Femur (tissue), 1 donor: ENCODE results near the gene PODXL.
"Not testable (repeated sequence)": the region's sequence is repeated elsewhere in the genome, so short reads cannot be mapped to it uniquely, and the experiment has no call there.

Experiments
- DNase-seq: peaks from one replicate; pipeline ENCODE4 v3.0.0-alpha.2; 2017

PODXL gene

DNA sequence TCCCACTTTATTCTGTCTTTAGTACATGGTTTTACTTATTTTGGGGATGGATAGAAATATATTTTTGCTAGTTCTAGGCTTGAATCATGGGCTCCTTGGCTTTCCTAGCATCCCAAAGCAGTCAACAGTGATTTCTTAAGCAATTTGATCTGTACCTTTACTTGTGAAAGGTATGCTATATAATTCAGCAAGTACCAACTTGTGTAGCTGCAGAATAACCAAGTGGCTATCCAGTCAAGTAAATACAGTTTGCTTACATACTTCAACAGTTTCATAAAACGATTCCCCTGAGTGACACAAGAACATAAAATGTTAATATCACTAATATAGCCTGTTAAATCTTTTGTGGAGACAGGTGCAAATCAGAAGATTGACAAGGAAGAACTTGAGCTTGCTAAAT is 67.2 kb downstream of the PODXL start:
- no peak for DNase-seq

DNA sequence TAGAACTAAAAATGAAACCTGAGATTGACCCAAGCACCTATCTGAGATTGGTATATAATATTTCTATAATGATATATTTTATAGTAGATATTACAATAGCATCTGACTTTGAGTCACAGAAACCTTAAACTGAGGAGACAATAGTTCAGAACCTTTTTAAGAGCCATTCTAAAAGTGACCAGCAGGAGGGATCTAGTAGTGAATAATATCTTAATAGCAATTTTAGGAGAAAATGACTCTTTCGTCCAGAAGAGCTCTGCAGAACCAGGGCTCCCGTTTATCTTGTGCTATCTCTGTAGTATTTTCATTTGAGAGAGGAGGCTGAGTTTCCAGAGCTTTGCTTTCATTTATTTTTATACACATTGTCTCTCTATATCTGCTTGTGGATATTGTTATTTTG is 68.1 kb downstream of the PODXL start:
- DNase-seq = no peak

DNA sequence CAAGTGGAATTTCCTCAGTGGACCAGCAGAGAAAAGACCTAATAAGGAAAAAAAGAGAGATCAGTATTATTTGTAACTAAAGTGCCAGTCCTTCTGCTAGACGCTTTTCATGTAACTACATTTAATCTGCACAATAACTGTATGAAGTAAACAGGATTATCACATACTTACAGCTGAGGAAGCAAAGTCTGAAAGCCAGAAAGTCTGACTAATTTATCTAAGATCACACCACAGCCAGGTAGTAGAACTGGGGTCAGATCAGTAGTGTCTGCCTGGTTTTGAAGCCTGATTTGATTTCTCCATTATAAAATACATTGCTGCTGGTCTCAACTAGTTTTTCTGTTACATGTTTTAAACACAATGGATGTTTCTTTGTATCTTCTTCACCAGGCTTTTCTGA is 69.2 kb downstream of the PODXL start:
- no peak for DNase-seq

DNA sequence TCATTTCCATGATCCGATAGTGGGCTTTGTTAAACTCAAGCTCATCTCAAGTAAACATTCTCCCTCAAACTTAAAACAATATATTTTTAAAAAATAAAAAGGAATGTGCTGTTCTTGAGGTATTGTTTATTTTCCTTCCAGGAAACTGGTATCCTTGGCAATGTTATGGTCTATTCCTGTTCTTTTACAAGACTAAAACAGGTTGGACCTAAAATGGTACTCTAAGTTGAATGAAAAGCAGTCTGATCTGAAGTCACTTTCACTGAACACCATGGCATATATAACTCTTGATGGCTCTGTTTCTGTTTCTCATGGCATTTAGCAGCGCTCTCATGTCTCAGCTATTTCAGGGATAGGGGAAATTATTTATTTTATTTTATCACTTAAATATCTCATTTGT is 70.1 kb downstream of the PODXL start:
- DNase-seq = no peak

DNA sequence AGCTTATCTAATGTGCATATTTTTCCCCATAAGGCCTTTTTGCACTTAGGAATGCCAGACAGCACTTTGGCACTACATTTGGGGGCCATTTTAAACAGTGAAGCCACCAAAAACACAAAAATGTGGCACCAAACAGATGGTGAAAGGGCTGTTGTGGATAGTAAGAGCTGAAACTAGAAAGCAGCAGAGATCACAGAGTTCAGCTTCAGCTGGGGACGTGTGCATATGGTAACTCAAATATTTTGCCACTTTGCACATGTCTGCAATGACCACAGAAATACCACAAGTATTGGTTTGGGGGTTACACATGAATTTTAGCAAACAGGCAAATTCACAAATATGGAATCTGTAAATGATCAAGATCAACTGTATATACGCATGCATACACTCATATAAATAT is 72.8 kb downstream of the PODXL start:
- DNase-seq = no peak

DNA sequence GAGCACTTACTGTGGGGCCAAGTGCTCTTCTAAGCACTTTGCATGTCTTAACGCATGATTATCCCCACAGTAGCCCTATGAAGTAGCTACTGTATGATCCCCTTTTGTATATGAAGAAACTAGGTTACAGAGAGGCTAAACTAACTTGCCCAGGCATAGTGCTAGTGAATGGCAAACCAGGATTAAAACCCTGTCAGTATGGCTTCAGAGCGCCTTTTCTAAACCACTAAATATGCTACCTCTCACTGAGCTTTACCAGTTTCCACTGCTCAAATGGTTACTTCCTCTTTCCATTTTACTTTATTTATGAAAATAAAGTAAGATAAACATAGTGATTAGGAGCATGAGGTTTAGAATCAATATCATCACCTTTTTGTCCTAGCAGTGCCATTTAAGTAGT is 73.6 kb downstream of the PODXL start:
- DNase-seq = no peak

DNA sequence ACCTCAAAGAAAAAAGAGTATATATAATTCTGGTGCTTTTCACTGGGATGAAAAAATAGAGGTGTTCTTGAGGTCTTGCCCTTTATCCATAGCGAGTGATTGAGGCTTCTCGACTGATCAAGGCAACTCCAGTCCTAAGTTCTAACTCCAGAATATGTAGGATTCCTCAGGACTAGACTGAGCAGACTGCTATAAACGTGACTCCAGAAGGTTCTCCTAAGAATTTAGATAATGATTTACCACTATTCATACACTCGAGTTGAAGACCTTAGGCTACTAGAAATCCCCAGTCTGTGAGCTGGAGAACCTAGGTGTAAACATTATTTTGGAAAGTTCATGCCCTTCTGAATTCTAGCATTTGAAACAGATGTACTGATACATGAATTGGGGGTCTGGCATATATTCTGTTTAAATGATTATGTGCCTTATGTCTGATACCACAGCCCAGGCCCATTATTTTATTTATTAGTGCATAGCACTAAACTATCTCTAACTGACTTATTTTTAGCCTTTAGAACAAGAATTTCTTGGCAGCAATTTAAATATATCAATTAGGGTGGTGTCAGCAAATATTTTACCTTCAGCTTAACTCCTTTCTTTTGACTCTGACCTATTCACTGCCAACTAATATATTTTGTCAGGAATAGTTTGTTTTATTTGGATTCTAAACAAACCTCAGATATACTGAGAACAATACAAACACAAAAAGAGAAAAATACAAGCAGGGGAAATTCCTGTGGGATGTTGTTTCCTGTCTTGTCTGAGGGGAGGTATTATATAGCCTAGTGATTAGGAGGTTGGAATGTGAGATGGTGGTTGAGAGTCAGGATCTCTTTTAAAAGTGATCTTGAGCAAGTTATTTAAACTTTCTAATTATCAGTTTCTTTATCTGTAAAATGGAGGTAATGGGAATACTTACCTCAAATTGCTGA is 75.8 kb downstream of the PODXL start:
- no peak for DNase-seq

DNA sequence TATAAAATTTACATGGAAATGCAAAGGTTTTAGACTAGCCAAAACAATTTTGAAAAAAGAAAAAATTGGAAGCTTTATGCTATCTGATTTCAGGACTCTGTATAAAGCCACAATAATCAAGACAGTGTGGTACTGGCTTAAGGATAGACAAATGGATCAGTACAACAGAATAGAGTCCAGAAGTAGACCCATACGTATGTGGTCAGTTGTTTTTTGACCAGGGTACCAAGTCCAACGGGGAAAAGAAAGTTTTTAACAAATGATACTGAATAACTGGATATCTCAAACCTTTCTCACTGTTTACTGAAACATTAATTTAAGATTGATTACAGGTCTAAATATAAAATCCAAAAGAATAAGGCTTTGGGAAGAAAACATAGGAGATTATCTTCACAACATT is 79.7 kb downstream of the PODXL start:
- no peak for DNase-seq

DNA sequence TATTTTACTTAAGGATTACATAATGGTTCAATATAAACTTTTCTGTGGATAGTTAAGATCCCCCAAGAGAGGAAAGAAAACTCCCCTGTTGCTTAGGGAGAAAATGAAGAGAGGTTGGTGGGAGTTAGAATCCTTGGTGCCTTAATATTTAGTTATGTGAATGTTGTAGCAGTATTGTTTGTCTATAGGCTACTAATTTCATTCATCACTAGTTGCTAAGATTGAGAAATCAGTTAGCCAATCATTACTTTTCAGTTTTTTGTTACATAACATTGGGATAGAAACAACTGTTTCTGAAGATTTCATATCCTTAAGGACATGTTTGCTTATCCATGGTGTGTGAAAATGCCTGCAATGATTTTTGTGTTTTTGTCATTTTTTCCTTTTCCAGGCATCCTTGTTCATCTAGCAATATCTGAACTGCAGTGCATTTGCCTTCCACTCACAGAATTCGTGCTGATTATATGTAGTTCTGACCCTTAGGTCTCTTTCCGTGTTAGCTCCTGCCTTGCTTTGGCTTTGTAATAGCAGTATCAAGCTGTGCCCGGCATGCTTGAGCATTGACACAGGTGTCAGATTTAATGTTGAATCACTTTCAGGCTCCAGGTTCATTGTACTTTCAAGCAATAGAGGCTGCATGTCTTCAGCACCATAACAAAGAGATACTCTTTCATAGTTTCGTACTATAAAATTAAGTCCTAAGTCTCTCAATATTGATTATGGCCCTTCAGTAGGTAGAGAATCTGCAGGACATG is 85.0 kb downstream of the PODXL start:
- no peak for DNase-seq

DNA sequence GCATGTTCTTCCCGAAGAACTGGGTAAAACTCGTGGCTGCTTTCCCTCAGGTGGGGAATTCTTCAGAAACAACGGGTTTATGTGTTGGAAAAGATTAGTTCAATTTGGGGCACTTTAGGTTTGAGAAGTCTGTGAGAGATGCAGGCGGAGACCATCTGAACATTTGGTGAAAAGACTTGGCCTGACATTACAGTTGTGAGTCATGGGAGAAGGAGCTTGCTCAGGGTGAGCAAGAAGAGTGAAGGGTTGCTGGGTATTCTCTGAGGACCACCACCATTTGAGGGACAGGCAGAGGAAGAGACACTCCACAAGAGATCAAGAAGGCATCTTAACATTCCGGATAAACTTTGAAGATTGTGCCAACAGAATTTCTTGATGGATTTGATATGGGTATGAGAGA is 88.6 kb downstream of the PODXL start:
- DNase-seq = no peak

DNA sequence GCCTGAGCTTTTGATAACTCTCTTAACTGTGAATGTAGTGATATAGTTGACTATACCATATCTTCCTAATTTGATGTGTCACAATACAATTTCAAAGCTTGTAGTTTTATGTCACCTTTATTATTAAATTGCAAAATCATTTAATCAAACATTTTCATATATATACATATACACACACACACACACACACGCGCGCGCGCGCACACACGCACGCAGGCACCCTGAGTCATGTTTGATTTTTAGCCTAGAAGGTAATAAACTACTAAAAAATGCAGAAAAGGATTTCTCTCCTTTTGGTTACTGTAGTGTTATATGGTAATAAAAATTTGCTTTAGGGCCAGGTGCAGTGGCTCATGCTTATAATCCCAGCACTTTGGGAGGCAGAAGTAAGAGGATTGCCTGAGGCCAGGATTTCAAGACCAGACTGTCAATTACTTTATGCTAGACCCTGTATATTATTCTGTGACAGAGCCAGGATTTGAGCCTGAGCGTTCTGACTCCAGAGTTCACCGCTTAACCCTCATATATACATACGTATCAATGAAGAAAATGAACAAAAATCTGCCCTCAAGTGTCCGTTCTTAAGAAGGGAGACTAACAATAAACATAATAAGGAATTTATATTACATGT is 89.6 kb downstream of the PODXL start:
- no peak for DNase-seq

DNA sequence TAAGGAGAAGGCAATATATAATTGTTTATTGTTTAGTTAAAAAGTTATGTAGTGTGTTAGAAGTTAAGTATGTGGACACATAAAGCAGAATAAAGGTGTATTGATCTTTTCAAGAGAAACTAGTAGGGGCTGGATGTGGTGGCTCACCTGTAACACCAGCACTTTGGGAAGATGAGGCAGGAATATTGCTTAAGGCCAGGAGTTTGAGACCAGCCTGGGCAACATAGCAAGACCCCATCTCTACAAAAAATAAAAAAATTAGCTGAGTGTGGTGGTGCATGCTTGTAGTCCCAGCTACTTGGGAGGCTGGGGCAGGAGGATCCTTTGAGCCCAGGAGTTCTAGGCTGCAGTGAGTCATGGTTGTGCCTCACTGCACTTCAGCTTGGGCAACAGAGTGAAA is 93.7 kb downstream of the PODXL start:
- not testable (repeated sequence) for DNase-seq

DNA sequence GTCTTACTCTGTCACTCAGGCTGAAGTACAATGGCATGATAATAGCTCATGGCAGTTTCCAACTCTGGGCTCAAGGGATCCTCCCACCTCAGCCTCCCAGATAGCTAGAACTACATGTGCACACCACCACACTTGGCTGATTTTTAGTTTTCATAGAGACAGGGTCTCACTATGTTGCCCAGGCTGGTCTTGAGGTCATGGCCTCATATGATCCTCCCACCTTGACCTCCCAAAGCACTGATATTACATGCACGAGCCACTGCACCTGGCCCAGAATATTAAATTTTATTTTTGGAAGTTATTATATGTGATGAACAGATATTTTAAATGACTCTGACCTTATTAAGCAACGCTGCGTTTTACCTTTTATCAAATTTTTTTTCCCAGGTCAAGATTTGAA is 94.4 kb downstream of the PODXL start:
- no peak for DNase-seq

DNA sequence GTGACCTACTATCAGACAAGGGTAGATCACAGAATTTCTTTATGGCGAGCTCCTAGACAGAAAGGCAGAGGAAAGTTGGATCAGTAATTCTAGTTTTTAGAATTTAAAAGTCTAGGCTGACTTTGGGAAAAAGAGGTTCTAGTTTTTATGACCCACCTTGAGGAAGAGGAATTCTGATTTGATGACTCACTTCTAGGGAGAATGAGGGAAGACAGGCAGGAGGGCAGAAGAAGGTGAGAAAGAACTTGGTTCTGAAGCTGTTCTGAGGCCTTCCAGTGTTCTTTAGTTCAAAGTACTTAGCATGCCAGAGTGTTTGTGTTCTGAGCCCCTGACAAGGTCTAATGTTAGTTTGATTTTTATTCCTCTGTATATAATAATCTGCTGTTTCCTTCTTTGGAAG is 97.2 kb downstream of the PODXL start:
- no peak for DNase-seq

DNA sequence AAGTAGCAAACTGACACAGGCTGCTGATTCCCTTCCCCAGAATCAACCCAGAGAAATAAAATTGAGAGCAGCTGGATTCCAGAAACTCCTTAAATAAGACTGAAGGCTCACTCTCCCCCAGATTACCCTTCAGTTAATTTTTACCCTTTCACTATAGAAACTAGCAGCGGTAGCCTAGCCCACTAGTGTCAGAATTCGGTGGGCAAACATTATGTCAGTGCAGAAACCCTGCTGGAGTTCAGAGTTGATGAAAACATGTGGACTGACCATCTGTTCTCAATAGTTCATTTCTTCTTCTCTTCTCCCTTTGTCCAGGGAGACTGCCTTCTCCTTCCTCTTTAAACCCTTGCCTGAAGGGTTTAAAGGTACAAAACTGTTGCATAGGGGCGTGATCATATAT is 100.1 kb downstream of the PODXL start:
- no peak for DNase-seq

DNA sequence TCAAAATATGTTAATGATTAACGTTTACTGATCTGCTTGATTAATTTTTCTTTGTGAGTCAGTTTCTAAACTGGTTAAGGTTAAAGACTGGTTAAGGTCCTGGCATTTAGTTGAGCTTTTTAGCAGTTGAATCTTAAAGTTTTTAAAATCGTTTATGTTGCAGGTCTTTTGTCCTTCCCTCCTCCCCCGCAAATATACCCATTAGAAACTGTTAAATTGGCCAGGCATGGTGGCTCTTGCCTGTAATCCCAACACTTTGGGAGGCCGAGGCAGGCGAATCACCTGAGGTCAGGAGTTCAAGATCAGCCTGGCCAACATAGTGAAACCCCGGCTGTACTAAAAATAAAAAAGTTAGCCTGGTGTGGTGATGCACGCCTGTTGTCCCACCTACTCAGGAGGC is 100.9 kb downstream of the PODXL start:
- no peak for DNase-seq

DNA sequence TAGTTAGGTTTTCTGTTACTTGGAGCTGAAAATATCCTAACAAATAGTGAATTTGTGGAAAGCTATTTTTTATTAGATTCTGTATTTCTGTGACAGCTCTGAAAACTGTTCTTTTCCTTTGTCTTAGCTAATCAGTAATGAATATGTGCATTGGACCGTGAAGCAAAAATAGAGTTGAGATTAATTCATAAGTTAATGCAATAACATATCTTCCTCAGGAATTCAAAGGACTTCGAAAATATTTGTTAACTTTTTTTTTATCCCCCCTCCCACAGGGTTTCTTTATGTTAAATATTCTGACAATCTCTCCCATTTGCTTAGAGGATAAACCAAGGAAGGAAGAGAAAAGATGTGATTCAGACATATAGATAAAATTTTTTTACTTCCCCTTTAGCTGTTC is 101.4 kb downstream of the PODXL start:
- no peak for DNase-seq

DNA sequence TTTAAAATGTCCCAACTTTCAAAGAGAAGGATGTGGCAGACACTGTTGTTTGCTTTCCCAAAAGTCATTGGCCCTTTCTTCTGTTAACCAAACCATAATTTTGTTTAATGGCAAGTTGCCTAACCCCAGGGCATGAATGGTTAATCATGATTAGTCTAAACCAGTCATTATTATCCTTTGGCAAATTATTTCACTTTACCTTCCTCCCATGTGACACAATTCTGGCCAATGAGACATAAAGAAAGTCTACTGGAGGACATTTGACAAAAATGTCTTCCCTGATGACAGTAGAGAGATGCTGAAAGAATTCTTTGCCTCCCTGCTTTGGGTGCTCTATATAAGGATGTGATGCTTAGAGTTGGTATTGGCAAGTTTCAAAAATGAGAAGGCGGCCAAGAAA is 101.9 kb downstream of the PODXL start:
- DNase-seq = no peak
